ENCODE measurements around the gene VILL.

The VILL gene

GRCh38 chr3:37997342-37997741 is 6.8 kb downstream of the VILL start:
- DNase-seq (ENCODE audit: insufficient read length) (no peak), FAIRE-seq (no peak)
- TF ChIP-seq POLR2A (IDR thresholded peaks at IDR 0.05; ENCODE audit: low read depth, low read length) = no peak
- TF ChIP-seq POLR2AphosphoS5 (IDR thresholded peaks at IDR 0.05; ENCODE audit: low read depth, low read length) = no peak
- TF ChIP-seq TAF1 (IDR thresholded peaks at IDR 0.05; ENCODE audit: borderline replicate concordance, low read depth, low read length) = no peak

GRCh38 chr3:37997791-37998370 is 7.3 kb downstream of the VILL start:
- no peak for TF ChIP-seq POLR2A (IDR thresholded peaks at IDR 0.05; ENCODE audit: low read depth, low read length)
- TF ChIP-seq TAF1 (IDR thresholded peaks at IDR 0.05; ENCODE audit: borderline replicate concordance, low read depth, low read length) = no peak
- TF ChIP-seq POLR2AphosphoS5 (IDR thresholded peaks at IDR 0.05; ENCODE audit: low read depth, low read length) = no peak
- no peak for DNase-seq (ENCODE audit: insufficient read length)
- no peak for FAIRE-seq

- FAIRE-seq (no peak), DNase-seq (ENCODE audit: insufficient read length) (no peak)
- TF ChIP-seq TAF1 (IDR thresholded peaks at IDR 0.05; ENCODE audit: borderline replicate concordance, low read depth, low read length) = no peak
- TF ChIP-seq POLR2AphosphoS5 (IDR thresholded peaks at IDR 0.05; ENCODE audit: low read depth, low read length) = no peak
- TF ChIP-seq POLR2A (IDR thresholded peaks at IDR 0.05; ENCODE audit: low read depth, low read length) = no peak
Observed at GRCh38 chr3:37999836-38000235, 9.2 kb downstream of the VILL start.

- DNase-seq (ENCODE audit: insufficient read length) = no peak
- FAIRE-seq = no peak
- TF ChIP-seq POLR2AphosphoS5 (IDR thresholded peaks at IDR 0.05; ENCODE audit: low read depth, low read length) (no peak), TAF1 (IDR thresholded peaks at IDR 0.05; ENCODE audit: borderline replicate concordance, low read depth, low read length) (no peak), POLR2A (IDR thresholded peaks at IDR 0.05; ENCODE audit: low read depth, low read length) (no peak)
Observed at GRCh38 chr3:38000242-38000916, 9.8 kb downstream of the VILL start.

GRCh38 chr3:38000965-38001455 is 10.4 kb downstream of the VILL start:
- FAIRE-seq (no peak), DNase-seq (ENCODE audit: insufficient read length) (no peak)
- TF ChIP-seq POLR2A (IDR thresholded peaks at IDR 0.05; ENCODE audit: low read depth, low read length) (no peak), POLR2AphosphoS5 (IDR thresholded peaks at IDR 0.05; ENCODE audit: low read depth, low read length) (no peak), TAF1 (IDR thresholded peaks at IDR 0.05; ENCODE audit: borderline replicate concordance, low read depth, low read length) (no peak)

GRCh38 chr3:38001456-38002081 is 11.0 kb downstream of the VILL start:
- FAIRE-seq = no peak
- DNase-seq (ENCODE audit: insufficient read length) = no peak
- TF ChIP-seq TAF1 (IDR thresholded peaks at IDR 0.05; ENCODE audit: borderline replicate concordance, low read depth, low read length) = no peak
- TF ChIP-seq POLR2AphosphoS5 (IDR thresholded peaks at IDR 0.05; ENCODE audit: low read depth, low read length) = no peak
- no peak for TF ChIP-seq POLR2A (IDR thresholded peaks at IDR 0.05; ENCODE audit: low read depth, low read length)

- DNase-seq (ENCODE audit: insufficient read length) = no peak
- no peak for FAIRE-seq
- TF ChIP-seq POLR2AphosphoS5 (IDR thresholded peaks at IDR 0.05; ENCODE audit: low read depth, low read length) (no peak), TAF1 (IDR thresholded peaks at IDR 0.05; ENCODE audit: borderline replicate concordance, low read depth, low read length) (no peak), POLR2A (IDR thresholded peaks at IDR 0.05; ENCODE audit: low read depth, low read length) (no peak)
Observed at GRCh38 chr3:38002291-38002876, 11.8 kb downstream of the VILL start.

- DNase-seq (ENCODE audit: insufficient read length) (no peak), FAIRE-seq (no peak)
- TF ChIP-seq TAF1 (IDR thresholded peaks at IDR 0.05; ENCODE audit: borderline replicate concordance, low read depth, low read length) = no peak
- TF ChIP-seq POLR2A (IDR thresholded peaks at IDR 0.05; ENCODE audit: low read depth, low read length) = no peak
- no peak for TF ChIP-seq POLR2AphosphoS5 (IDR thresholded peaks at IDR 0.05; ENCODE audit: low read depth, low read length)
Observed at GRCh38 chr3:38002940-38003339, 12.4 kb downstream of the VILL start.

- no peak for TF ChIP-seq POLR2A (IDR thresholded peaks at IDR 0.05; ENCODE audit: low read depth, low read length)
- TF ChIP-seq POLR2AphosphoS5 (IDR thresholded peaks at IDR 0.05; ENCODE audit: low read depth, low read length) = no peak
- no peak for TF ChIP-seq TAF1 (IDR thresholded peaks at IDR 0.05; ENCODE audit: borderline replicate concordance, low read depth, low read length)
- FAIRE-seq = no peak
- DNase-seq (ENCODE audit: insufficient read length) = peak; percentile 59
Observed at GRCh38 chr3:38003371-38003816, 12.8 kb downstream of the VILL start.

- no peak for FAIRE-seq
- DNase-seq (ENCODE audit: insufficient read length) = no peak
- no peak for TF ChIP-seq POLR2A (IDR thresholded peaks at IDR 0.05; ENCODE audit: low read depth, low read length)
- no peak for TF ChIP-seq POLR2AphosphoS5 (IDR thresholded peaks at IDR 0.05; ENCODE audit: low read depth, low read length)
- no peak for TF ChIP-seq TAF1 (IDR thresholded peaks at IDR 0.05; ENCODE audit: borderline replicate concordance, low read depth, low read length)
Observed at GRCh38 chr3:38003817-38004414, 13.3 kb downstream of the VILL start.

All from GM12892 (cell line).